HG03442 (cell line): Measurements from ENCODE around the gene TCP11.
"Not testable (repeated sequence)": the region's sequence is repeated elsewhere in the genome, so short reads cannot be mapped to it uniquely, and the experiment has no call there.

Experiments used
- ATAC-seq: cut with Tn5 transposase; IDR thresholded peaks from one replicate; pipeline ENCODE4 v1.9.1; 2021; ENCODE audit warnings: mild to moderate bottlenecking, moderate library complexity; ENCODE audit not compliant: unreplicated experiment

Gene TCP11

DNA sequence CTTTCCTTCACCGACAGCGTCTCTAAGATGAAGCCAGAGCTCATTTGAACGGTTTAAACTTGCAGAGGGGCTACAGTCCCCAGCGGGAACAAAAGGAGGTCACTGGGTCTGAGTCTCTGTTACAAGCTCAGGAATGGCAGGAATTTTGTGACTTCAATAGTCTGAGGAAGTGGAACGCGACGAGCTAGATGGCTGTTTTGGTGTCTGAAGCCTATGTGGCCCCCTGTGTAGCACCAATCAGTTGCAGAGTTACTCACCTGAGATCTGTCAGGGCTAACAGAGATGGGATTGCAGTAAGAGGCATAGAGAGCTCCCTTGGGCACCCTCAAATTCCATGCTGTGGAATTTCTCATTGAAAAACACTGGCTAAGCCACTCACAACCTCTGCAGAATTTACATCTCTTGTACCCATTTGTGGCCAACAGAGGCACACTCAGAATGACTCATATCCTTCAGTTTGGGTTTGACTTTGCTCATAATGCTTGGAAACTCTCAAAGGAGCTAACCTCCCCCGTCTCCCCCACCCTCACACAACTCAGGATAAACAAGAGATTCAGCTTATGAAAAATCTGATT, 7.1 kb upstream of the TCP11 start:
- no peak for ATAC-seq

DNA sequence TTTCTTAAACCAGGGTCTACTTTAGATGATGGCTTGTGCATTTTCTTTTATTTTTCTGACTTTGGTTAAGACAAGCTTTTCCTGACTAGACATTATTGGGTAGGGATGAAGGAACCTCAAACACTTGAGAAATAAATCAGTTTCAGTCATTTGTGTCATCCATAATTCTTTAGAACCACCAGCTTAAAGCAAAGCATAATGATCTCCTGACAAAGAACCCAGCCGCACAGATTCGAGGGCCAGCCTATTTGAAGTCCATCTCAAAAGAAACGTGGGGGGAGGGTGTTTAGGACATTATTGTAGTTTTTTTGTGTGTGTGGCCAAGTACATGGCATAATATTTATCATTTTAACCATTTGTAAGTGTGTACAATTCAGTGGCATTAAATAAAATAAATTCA, 6.3 kb upstream of the TCP11 start:
- no peak for ATAC-seq

DNA sequence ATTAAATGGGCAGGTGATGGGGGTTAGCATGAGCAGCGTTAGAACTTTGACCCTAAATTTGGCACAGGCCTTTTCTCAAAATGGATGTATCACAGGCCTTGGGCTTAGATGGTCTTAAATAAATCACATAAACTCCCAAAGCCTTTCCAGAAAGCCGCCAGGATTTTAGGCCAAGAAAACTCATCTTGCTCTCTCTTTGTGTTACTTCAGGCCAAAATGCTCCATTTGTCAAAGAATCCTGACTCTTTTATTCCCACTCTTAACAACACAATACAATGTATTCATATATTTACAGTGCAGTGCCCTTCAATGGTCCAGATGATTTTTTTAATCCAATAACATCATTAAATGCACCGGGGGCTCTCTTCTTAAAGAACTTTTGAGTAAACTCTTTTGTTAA, 5.9 kb upstream of the TCP11 start:
- ATAC-seq: no peak

DNA sequence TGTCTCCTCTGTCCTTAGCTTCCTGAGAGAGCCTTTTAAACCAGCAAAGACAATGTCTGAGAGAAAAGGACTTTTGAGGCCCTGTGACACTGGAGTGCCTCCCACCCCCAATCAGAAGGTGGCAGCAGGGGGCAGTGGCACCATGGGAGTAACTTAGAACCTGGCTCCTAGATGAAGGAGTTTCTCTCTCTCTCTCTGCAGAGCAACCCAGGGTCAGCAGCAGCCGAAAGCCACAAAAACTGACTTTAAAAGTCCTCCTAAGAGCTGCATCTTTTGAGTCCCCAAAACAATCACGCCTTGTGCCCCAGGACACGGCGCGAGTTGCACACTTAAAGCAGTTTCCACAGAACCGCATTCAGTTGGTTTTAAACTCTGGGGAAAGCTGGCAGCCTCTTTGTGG, 5.3 kb upstream of the TCP11 start:
- no peak for ATAC-seq

DNA sequence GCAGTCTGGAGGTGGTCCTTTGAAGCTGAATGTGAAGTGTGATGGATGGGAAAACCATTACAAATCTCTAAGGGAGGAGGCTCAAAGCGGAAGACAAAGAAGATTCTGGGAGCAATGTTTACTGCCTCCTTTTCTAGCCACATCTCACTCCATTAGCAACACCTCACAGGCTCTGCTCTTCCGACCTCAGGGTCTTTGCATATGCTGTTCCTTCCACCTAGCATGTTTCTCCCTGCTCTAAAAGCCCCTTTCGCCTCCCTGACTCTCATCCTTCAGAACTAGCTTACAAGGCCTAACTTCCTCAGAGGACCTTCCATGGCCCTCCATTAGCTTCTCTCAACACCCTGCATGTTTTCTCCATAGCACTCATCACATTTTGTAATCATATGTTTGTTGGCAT, 4.6 kb upstream of the TCP11 start:
- ATAC-seq: no peak

DNA sequence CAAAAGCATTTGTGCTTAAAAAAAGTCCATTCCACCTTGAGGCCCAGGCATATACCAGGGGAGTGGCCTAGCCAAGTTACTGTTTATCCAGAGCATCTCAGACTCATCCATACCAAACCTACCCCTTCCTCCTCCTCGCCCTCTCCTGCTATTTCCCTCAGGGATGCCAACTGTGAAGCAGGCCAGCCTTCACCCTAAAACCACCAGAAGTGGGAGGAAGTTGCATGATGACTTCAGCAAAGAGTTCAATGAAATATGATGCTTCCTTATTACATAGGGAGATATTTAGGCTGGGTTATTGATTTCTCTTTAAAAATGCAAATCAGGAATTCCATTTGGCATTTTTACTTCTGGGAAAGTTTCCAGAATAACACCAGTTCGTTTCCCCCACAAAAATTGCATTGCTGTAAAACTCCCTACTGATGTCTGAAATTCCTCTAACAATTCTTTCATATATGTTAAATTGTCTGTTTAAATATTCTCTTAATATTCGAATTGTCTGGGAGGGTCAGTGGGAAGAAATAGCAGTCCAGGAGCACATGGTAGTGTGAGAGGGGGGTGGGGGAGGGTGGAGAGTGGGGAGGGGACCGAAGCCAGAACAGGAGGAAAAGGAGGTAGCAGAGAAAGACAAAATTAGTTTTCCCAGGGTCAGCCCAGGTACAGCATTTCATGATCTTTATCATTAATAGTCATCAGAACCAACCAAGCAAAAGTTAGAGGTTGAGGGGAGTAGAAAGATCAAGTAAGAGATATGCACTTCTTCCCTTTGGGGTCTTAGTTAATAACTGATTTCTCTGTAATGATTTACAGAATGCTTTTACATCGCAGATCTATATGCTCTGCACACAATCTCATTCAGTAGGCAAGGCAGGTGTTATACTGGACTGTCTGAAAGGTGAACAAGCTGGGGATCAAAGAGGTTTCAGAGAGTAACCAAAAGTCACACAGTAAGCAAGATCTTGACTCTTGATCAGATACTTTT, 1.7 kb upstream of the TCP11 start:
- ATAC-seq: no peak

DNA sequence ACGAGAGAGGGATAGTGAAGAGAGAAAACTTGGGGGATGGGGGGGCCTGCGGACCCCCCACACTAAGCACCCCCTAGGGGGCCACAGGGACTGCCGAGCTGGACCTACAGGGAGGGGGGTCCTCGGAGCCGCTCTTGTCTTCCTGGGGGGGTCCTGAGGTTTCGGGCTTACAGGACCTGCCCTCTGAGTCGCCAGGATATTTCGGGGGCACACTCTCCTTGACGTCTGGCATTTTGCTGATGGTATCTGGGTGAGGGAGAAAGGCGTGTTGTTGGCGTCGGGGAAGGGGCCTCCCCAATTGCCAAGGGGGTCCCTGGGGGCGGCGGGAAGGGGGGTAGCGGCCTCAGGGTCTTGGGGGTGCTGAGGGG, 516 bp downstream of the TCP11 start:
- no peak for ATAC-seq

DNA sequence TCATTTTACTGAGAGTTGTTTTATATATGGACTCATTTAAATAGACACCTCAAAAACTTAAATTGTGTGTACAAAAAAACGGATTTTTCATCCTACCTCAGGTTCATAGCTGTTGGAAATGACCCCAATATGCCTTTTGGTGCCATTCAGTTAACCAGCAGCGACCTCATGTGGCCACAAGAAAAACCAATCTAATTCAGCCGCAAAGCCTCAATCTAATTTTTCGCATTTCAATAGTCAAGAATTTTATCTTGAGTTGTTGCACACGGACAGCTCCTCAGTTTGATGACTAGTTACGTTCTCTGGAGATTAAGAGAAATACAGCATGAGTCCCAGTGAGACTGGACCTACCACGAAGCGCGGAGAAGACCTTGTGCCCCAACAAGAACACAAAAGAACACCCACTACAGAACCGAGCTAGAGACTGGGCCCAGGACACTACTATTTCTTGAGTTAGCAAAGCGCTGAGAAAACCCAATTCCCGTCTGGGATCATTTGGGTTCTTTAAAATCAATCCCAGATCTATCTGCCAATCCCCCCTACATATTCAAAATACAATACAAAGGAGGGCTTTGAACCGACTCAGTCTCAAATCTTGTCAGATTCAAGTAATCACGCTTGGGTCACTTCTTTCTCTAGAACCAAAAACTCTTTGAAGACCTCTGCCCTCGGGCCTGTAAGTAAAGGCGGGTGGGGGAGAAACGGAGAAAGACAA, 1.1 kb downstream of the TCP11 start:
- no peak for ATAC-seq

DNA sequence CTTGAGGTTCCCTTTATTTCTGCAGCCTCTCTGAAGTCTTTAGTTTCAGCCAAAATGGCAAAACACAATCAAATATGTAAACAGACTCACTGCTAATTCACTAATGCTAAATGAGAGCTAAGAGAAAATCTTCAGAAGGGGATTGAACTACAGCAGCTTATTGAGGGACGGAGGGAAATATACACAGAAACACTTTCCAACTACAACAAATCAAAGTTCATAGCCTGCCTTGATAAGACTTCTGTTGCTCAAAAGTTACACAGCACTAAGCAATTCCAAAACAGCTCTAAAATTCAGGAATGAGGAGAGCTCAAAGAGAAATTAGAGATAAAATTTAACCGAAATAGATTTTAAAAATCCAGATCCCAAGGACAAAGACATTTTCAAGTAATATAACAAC, 1.7 kb downstream of the TCP11 start:
- ATAC-seq: no peak

DNA sequence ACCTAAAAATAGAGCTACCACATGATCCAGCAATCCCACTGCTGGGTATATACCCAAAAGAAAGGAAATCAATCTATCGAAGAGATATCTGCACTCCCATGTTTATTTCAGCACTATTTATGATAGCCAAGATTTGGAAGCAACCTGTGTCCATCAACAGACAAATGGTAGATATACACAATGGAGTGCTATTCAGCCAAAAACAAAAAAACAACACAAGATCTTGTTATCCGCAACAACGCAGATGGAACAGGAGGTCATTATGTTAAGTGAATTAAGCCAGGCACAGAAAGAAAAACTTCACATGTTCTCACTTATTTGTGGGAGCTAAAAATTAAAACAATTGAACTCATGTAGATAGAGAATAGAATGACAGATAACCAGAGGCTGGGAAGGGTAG, 2.9 kb downstream of the TCP11 start:
- ATAC-seq: not testable (repeated sequence)

DNA sequence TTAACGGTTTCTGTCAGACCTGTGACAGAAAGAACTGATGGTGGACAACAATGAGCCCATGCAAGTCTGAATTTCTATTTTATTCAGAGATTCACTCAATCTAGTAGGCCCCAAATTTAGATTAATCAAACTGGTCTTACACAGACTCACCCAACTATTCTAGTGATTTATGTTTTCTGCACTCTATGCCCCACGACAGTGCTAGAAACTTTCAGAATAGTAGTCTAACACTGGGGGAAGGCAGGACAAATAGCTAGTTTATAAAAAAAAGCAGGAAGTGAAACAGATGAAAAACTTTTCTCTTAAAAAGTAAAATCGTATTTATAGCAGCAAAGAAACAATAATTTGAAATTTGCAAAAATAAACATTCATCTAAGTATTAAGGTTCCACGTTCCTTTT, 5.0 kb downstream of the TCP11 start:
- no peak for ATAC-seq

DNA sequence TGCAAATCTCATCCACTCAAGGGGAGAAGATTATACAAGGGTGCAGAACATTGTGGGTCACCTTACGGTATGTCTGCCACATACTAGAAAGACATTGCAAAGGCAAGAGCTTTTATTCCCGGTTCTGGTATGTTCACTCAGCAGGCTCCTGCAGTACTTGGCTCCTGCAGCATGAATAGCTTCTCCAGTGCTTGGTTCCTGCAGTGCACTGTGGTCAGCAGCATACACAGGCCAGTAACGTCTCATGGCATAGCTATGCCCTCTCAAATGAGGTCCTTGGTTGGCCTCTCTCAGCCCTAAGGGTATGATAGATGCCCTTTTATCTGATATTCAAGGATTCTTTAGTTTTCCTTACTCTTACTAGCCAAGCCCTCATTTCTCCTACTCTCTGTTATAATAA, 12.6 kb downstream of the TCP11 start:
- no peak for ATAC-seq

DNA sequence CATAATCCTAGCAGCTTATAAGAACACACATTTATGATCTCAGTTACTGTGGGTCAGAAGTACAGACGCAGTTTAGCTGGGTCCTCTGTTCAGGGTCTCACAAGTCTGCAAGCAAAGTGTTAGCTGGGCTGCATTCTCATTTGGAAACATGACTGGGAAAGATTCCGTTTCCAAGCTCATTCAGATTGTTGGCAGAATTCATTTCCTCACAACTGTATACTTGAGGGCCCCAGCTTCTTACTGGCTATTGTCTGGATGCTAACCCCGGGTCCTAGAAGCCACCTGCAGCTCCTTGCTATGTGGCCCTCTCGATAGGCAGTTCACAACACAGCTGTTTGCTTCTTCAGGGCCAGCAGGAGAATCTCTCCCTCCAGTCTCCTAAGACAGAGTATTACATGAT, 13.1 kb downstream of the TCP11 start:
- no peak for ATAC-seq

DNA sequence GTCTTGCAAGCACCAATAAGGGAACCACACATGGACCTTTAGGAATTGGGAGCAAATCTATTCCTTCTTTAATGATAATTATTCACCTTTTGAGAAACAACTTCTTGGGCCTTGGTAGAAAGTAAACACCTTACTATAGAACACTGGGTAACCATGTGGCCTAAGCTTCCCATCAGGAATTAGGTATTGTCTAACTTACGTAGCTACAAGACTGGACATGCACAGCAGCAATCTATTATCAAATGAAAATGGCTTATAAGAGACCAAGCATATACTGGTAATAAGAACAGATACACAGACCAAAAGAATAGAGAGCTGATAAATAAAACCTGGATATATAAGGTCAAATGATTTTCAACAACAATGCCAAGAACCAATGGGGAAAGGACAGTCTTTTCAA, 16.8 kb downstream of the TCP11 start:
- no peak for ATAC-seq

DNA sequence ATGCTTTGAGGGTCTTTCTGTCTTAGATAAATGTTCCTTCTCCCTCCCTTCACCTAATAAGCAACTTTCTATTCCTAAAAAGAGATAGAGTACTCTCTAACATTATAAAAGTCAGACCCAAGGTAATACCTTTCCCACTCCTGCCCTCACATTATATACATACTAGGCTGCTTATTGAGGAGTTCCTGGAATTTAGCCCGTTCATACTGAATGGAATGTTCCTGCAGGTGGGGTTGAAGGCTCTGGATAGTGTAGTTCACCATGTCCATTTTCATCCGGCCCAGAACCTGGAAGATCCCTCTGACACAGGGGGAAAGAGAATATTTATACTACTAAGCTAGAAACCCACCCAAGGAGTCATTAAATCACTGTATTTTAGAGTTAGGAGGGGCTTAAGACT, 20.4 kb downstream of the TCP11 start:
- no peak for ATAC-seq

DNA sequence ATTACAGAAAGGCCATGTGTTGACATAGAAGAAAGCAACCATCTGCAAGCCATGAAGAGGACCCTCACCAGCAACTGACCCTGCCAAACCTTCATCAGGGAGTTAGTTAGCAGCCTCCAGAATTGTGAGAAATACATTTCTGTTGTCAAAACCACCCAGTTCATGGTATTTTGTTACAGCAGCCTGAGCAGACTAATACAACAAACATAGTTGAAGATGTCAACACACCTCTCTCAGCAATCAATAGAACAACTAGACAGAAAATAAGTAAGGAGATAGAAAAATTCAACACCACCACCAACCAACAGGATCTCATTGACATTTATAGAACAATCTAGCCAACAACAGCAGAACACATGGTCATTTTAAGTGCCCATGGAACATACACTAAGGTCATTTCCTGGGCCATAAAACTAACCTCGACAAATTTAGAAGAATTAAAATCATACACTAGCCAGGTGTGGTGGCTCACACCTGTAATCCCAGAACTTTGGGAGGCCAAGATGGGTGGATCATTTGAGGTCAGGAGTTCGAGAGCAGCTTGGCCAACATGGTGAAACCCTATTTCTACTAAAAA, 32.7 kb downstream of the TCP11 start:
- no peak for ATAC-seq

DNA sequence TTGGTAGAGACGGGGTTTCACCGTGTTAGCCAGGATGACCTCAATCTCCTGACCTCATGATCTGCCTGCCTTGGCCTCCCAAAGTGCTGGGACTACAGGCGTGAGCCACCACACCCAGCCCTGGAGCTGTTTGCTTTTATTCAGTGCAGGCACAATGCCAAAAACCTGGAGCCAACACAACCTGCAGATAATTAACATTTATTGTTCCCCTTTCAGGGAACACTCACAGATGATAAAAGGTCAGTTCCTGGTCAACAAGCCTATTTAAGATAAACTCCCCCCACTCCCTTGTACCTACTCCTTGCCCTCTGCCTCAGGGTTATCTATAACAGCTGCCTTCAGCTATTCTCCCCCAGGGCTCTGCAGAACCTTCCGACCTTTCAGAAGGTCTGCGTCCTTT, 33.4 kb downstream of the TCP11 start:
- not testable (repeated sequence) for ATAC-seq

DNA sequence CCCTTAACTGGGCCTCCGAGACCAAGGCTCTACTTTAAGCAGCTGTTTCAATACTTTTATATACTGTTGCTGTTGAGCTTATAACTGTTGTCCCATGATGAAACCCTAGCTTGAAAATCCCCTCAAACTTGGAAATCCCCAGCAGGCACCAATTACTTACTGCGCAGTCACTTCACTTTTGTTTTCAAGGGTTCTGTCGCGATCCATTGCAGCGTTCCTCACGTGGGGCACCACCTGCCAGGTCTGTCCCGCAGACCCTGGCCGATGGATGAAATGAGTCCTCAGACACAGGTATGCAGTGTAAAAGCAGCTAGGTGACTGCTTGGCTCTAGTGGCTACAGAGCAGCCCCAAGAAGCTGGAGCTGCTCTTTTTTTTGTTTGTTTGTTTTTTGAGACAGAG, 33.9 kb downstream of the TCP11 start:
- ATAC-seq: not testable (repeated sequence)

DNA sequence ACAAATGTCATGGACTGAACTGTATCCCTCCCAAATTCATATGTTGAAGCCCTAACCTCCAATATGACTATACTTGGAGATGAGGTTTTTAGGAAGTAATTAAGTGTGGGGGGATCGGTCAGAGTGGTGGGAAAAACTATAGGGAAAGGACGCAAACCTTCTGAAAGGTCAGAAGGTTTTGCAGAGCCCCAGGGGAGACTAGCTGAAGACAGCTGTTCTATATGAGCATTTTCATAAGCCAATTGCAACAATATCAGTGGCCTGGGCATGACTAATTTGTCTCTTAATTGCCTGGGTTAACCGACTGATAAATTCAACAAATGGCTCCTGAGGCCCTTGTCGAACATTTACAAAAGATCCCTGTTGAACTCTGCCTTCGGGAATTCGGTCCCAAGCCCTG, 35.1 kb downstream of the TCP11 start:
- not testable (repeated sequence) for ATAC-seq

DNA sequence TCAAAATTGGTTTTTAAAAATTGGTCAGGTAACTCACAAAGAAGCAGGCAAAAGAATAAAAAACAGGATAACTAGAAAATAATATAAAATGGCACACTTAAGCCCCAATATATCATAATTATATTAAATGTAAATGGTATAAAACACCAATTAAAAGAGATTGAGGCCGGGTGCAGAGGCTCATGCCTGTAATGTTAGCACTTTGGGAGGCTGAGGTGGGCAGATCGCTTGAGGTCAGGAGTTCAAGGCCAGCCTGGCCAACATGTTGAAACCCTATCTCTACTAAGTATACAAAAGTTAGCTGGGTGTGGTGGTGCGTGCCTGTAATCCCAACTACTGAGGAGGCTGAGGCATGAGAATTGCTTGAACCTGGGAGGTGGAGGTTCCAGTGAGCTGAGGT, 36.1 kb downstream of the TCP11 start:
- no peak for ATAC-seq

DNA sequence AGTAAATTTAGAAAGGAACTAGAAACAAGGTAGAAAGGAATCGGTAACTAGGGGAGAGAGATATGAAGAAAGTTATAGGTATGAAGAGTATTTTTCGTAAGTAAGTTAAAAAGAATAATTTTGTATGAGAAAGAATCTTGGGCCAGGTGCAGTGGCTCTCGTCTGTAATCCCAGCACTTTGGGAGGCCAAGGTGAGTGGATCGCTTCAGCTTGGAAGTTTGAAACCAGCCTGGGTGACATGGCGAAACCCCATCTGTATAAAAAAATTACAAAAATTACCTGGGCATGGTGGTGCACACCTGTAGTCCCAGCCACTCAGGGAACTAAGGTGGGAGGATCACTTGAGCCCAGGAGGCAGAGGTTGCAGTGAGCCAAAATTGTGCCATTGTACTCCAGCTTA, 42.0 kb downstream of the TCP11 start:
- ATAC-seq: no peak
